DMS 273 (cell line): ENCODE results near the gene TMEM154.
A peak's percentile ranks its signal among the peaks of the same experiment; 100 is the strongest.

Experiments
- DNase-seq: peaks from one replicate; lab custom pipeline; 2025; ENCODE audit not compliant: unreplicated experiment; lab: John Stamatoyannopoulos, UW

The TMEM154 gene

GRCh38 chr4:152598454-152598853 is 81.3 kb downstream of the TMEM154 start:
- no peak for DNase-seq

- peak; percentile 64 for DNase-seq
Observed at GRCh38 chr4:152594978-152595925, 84.5 kb downstream of the TMEM154 start.

- DNase-seq: no peak
Observed at GRCh38 chr4:152594057-152594456, 85.7 kb downstream of the TMEM154 start.

GRCh38 chr4:152591876-152592275 is 87.9 kb downstream of the TMEM154 start:
- DNase-seq: peak; percentile 19

- peak; percentile 70 for DNase-seq
Observed at GRCh38 chr4:152591396-152591795, 88.4 kb downstream of the TMEM154 start.

- peak; percentile 92 for DNase-seq
Observed at GRCh38 chr4:152590179-152591031, 89.4 kb downstream of the TMEM154 start.

- DNase-seq: no peak
Observed at GRCh38 chr4:152588869-152589268, 90.9 kb downstream of the TMEM154 start.

- no peak for DNase-seq
Observed at GRCh38 chr4:152587127-152587526, 92.7 kb downstream of the TMEM154 start.

- DNase-seq: no peak
Observed at GRCh38 chr4:152586668-152587067, 93.1 kb downstream of the TMEM154 start.

GRCh38 chr4:152585023-152585441 is 94.8 kb downstream of the TMEM154 start:
- DNase-seq: no peak

- DNase-seq: peak; percentile 9
Observed at GRCh38 chr4:152581536-152582160, 98.1 kb downstream of the TMEM154 start.

- DNase-seq: no peak
Observed at GRCh38 chr4:152579916-152580315, 99.9 kb downstream of the TMEM154 start.

- DNase-seq: no peak
Observed at GRCh38 chr4:152579107-152579764, 100.6 kb downstream of the TMEM154 start.

- DNase-seq: no peak
Observed at GRCh38 chr4:152578670-152579069, 101.1 kb downstream of the TMEM154 start.

- no peak for DNase-seq
Observed at GRCh38 chr4:152577708-152578396, 101.9 kb downstream of the TMEM154 start.

GRCh38 chr4:152575533-152575932 is 104.3 kb downstream of the TMEM154 start:
- DNase-seq: no peak

- DNase-seq: no peak
Observed at GRCh38 chr4:152573861-152574260, 105.9 kb downstream of the TMEM154 start.

- no peak for DNase-seq
Observed at GRCh38 chr4:152572417-152573086, 107.2 kb downstream of the TMEM154 start.

GRCh38 chr4:152571770-152572169 is 108.0 kb downstream of the TMEM154 start:
- no peak for DNase-seq

GRCh38 chr4:152571296-152571695 is 108.5 kb downstream of the TMEM154 start:
- no peak for DNase-seq
